Cardiac fibroblast (primary cell): ENCODE results near the gene CTAGE1.
"Not testable (repeated sequence)": the region's sequence is repeated elsewhere in the genome, so short reads cannot be mapped to it uniquely, and the experiment has no call there.

Experiments
- DNase-seq, 2 donors: peaks; one replicate each; pipeline versions ENCODE4 v3.0.0 to v3.0.0-alpha.2; 2010; ENCODE audit warnings: low read depth in 2 of 2
- H3K4me3 ChIP-seq, 2 donors: replicated peaks in 1 of 2; 1 replicate in 1 of 2; 2 replicates in 1 of 2; pipeline ENCODE4 v1.5.1; 2011; ENCODE audit warnings: low read depth in 2 of 2, low read length in 2 of 2, mild to moderate bottlenecking in 2 of 2, moderate library complexity in 1 of 2
- CTCF ChIP-seq: IDR thresholded peaks from one replicate; pipeline ENCODE4 v1.5.1; 2011; ENCODE audit warnings: low read depth, mild to moderate bottlenecking, low read length, inconsistent platforms

The CTAGE1 gene

GRCh38 chr18:22456547-22456946 lies 38.8 kb upstream of the CTAGE1 start:
- no peak overlapping the region for H3K4me3 ChIP-seq

GRCh38 chr18:22456116-22456480 lies 38.4 kb upstream of the CTAGE1 start:
- no peak for DNase-seq
- H3K4me3 ChIP-seq = no peak overlapping the region
- no peak for TF ChIP-seq CTCF

More at GRCh38 chr18:22456547-22456946, 38.8 kb upstream of the CTAGE1 start:
- TF ChIP-seq CTCF = no peak
- DNase-seq = no peak

- no peak for DNase-seq
- TF ChIP-seq CTCF = no peak
- H3K4me3 ChIP-seq = no peak overlapping the region
These were observed 37.9 kb upstream of the CTAGE1 start for GRCh38 chr18:22455425-22456115.

- no peak overlapping the region for H3K4me3 ChIP-seq
- no peak for TF ChIP-seq CTCF
- no peak for DNase-seq
These were observed 35.6 kb upstream of the CTAGE1 start for GRCh38 chr18:22453315-22453714.

GRCh38 chr18:22452226-22452668 lies 34.5 kb upstream of the CTAGE1 start:
- DNase-seq = no peak
- H3K4me3 ChIP-seq = no peak overlapping the region

GRCh38 chr18:22451796-22452195 lies 34.1 kb upstream of the CTAGE1 start:
- no peak for TF ChIP-seq CTCF
- no peak for DNase-seq
- no peak overlapping the region for H3K4me3 ChIP-seq

More at GRCh38 chr18:22452226-22452668, 34.5 kb upstream of the CTAGE1 start:
- TF ChIP-seq CTCF = no peak

GRCh38 chr18:22450766-22451165 lies 33.1 kb upstream of the CTAGE1 start:
- not testable (repeated sequence) for H3K4me3 ChIP-seq, DNase-seq

- H3K4me3 ChIP-seq, DNase-seq: not testable (repeated sequence)
These were observed 32.6 kb upstream of the CTAGE1 start for GRCh38 chr18:22450318-22450717.

- DNase-seq, H3K4me3 ChIP-seq: not testable (repeated sequence)
These were observed 32.0 kb upstream of the CTAGE1 start for GRCh38 chr18:22449753-22450152.
